Mesendoderm (in vitro differentiated cells): Measurements from ENCODE around the gene RTBDN.

ENCODE experiments used
- DNase-seq: peaks from one replicate; pipeline ENCODE4 v3.0.0; 2013
- H2AK5ac ChIP-seq: 2 replicates; pipeline ENCODE4 v1.6.1; 2013; ENCODE audit warnings: low read length, inconsistent platforms
- H2BK120ac ChIP-seq: 2 replicates; pipeline ENCODE4 v1.6.1; 2013; ENCODE audit warnings: low read depth, mild to moderate bottlenecking, low read length, moderate library complexity, mixed read lengths
- H2BK15ac ChIP-seq: replicated peaks from 2 replicates; pipeline ENCODE4 v1.6.1; 2013; ENCODE audit warnings: low read depth, mild to moderate bottlenecking, moderate library complexity
- H2BK5ac ChIP-seq: 2 replicates; pipeline ENCODE4 v1.6.1; 2013; ENCODE audit warnings: low read length, inconsistent platforms
- H3K18ac ChIP-seq: 2 replicates; pipeline ENCODE4 v1.6.1; 2013; ENCODE audit warnings: mild to moderate bottlenecking, low read length, mixed read lengths
- H3K23ac ChIP-seq: one replicate; pipeline ENCODE4 v1.6.1; 2013; ENCODE audit warnings: low read length
- H3K27ac ChIP-seq: 2 replicates; pipeline ENCODE4 v1.5.1; 2013; ENCODE audit warnings: low read depth, mild to moderate bottlenecking, inconsistent platforms, low read length, moderate library complexity
- H3K27me3 ChIP-seq: 2 replicates; pipeline ENCODE4 v1.6.1; 2013; ENCODE audit warnings: low read length, control low read depth, mild to moderate bottlenecking, inconsistent platforms; ENCODE audit not compliant: insufficient read depth, poor library complexity
- H3K36me3 ChIP-seq: 2 replicates; pipeline ENCODE4 v1.6.1; 2013; ENCODE audit warnings: low read length, inconsistent platforms; ENCODE audit not compliant: control insufficient read depth, insufficient read depth
- H3K4ac ChIP-seq: one replicate; pipeline ENCODE4 v1.6.1; 2013; ENCODE audit warnings: low read depth, mild to moderate bottlenecking, low read length, moderate library complexity
- H3K4me1 ChIP-seq: 2 replicates; pipeline ENCODE4 v1.6.1; 2013; ENCODE audit warnings: low read depth, low read length, inconsistent platforms; ENCODE audit not compliant: control insufficient read depth
- H3K4me2 ChIP-seq: 2 replicates; pipeline ENCODE4 v1.6.1; 2013; ENCODE audit warnings: low read length
- H3K4me3 ChIP-seq: 2 replicates; pipeline ENCODE4 v1.5.1; 2013; ENCODE audit warnings: mild to moderate bottlenecking, low read length
- H3K56ac ChIP-seq: one replicate; pipeline ENCODE4 v1.6.1; 2013; ENCODE audit warnings: low read length
- H3K79me1 ChIP-seq: 2 replicates; pipeline ENCODE4 v1.6.1; 2013; ENCODE audit warnings: low read length, inconsistent platforms
- H3K79me2 ChIP-seq: 2 replicates; pipeline ENCODE4 v1.6.1; 2013; ENCODE audit warnings: mild to moderate bottlenecking, low read length; ENCODE audit not compliant: control insufficient read depth, insufficient read depth
- H3K9ac ChIP-seq: 2 replicates; pipeline ENCODE4 v1.6.1; 2013; ENCODE audit warnings: low read length, inconsistent platforms
- H4K5ac ChIP-seq: one replicate; pipeline ENCODE4 v1.6.1; 2013; ENCODE audit warnings: low read length
- H4K8ac ChIP-seq: one replicate; pipeline ENCODE4 v1.6.1; 2013; ENCODE audit warnings: low read depth, mild to moderate bottlenecking, control low read depth, low read length, moderate library complexity
- WGBS: extraction: QIAGEN DNeasy Blood & Tissue Kit; methylation state at CpG from one replicate; pipeline ENCODE4 v1.1.7; 2013; ENCODE audit warnings: low lambda C conversion rate, missing lambda C conversion rate; ENCODE audit not compliant: insufficient coverage; ENCODE audit errors: extremely low coverage; 5-methylcytosine and 5-hydroxymethylcytosine counted together

RTBDN gene

GRCh38 chr19:12843999-12844732 is 9.8 kb upstream of the RTBDN start:
- Histone ChIP-seq H3K27ac (no peak overlapping the region), H3K9ac (no peak overlapping the region), H3K36me3 (no peaks in the 10 kb centered on the region), H2AK5ac (no peak overlapping the region), H3K4me1 (no peaks in the 10 kb centered on the region), H2BK120ac (no peak overlapping the region), H3K27me3 (no peaks in the 10 kb centered on the region), H3K4me3 (no peak overlapping the region), H3K79me1 (no peaks in the 10 kb centered on the region), H4K8ac (no peak overlapping the region), H3K4me2 (no peak overlapping the region), H2BK15ac (no peak overlapping the region), H3K56ac (no peak overlapping the region), H3K4ac (no peak overlapping the region), H3K79me2 (no peaks in the 10 kb centered on the region), H4K5ac (no peak overlapping the region), H2BK5ac (no peak overlapping the region), H3K23ac (no peak overlapping the region), H3K18ac (no peak overlapping the region)
- WGBS = no CpG with 5 or more reads among the region's 3 CpGs
- DNase-seq = no peak

DNA sequence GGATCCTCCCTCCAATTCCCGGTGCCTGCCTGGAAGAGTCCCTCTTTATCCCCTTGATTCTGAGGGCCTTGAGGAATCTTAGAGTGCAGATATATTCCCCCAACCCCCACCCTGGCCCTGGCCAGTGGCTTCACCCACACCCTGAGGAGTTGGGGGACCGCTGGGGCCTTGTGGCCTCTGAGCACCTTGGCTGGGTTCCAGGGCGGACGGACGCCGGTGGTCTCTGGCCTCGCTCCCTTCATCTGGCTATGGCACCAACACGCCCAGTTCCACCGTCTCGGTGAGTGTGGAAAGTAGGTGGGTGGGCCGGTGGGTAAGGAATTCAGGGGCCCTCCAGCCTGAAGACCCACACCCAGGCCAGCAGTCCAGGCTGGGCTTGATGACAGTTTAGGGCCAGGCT is 8.9 kb upstream of the RTBDN start:
- Histone ChIP-seq H3K18ac (no peak overlapping the region), H3K23ac (no peak overlapping the region), H3K9ac (no peak overlapping the region), H3K79me1 (no peaks in the 10 kb centered on the region), H3K27me3 (no peaks in the 10 kb centered on the region), H3K56ac (no peak overlapping the region), H3K79me2 (no peaks in the 10 kb centered on the region), H2BK5ac (no peak overlapping the region), H3K4me1 (no peaks in the 10 kb centered on the region), H2AK5ac (no peak overlapping the region), H3K27ac (no peak overlapping the region), H3K36me3 (no peaks in the 10 kb centered on the region), H2BK120ac (no peak overlapping the region), H4K8ac (no peak overlapping the region), H4K5ac (no peak overlapping the region), H3K4me2 (no peak overlapping the region), H3K4me3 (no peak overlapping the region), H3K4ac (no peak overlapping the region), H2BK15ac (no peak overlapping the region)
- no CpG with 5 or more reads among the region's 11 CpGs for WGBS
- no peak for DNase-seq

DNA sequence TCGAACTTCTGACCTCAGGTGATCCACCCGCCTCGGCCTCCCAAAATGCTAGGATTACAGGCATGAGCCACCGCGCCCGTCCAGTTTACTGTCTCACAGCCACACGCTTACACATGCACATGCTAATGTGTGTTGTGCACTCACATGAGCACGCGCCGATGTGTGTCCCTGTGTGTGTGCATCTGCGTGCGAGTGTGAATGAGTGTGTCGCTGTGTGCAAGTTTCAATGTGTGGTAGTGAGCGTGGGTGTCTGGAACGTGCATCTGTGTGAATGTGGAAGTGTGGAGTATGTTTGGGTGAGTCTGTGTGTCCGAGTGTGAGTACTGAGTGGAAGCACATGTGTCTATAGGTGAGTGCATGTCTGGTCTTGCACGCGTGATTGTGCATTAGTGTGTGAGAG is 8.1 kb upstream of the RTBDN start:
- H4K8ac ChIP-seq = no peak overlapping the region
- no peaks in the 10 kb centered on the region for H3K79me2 ChIP-seq
- 100% methylated on average over 1 of the region's 18 CpGs for WGBS
- H3K4me3 ChIP-seq = no peak overlapping the region
- H3K79me1 ChIP-seq = no peaks in the 10 kb centered on the region
- no peak overlapping the region for H3K4me2 ChIP-seq
- no peak overlapping the region for H3K4ac ChIP-seq
- H2BK120ac ChIP-seq = no peak overlapping the region
- no peak overlapping the region for H3K9ac ChIP-seq
- no peak overlapping the region for H3K23ac ChIP-seq
- H3K18ac ChIP-seq = no peak overlapping the region
- no peak overlapping the region for H3K56ac ChIP-seq
- H2BK5ac ChIP-seq = no peak overlapping the region
- H3K27ac ChIP-seq = no peak overlapping the region
- DNase-seq = no peak
- no peaks in the 10 kb centered on the region for H3K4me1 ChIP-seq
- H3K36me3 ChIP-seq = no peaks in the 10 kb centered on the region
- H4K5ac ChIP-seq = no peak overlapping the region
- no peaks in the 10 kb centered on the region for H3K27me3 ChIP-seq
- H2BK15ac ChIP-seq = no peak overlapping the region
- no peak overlapping the region for H2AK5ac ChIP-seq

DNA sequence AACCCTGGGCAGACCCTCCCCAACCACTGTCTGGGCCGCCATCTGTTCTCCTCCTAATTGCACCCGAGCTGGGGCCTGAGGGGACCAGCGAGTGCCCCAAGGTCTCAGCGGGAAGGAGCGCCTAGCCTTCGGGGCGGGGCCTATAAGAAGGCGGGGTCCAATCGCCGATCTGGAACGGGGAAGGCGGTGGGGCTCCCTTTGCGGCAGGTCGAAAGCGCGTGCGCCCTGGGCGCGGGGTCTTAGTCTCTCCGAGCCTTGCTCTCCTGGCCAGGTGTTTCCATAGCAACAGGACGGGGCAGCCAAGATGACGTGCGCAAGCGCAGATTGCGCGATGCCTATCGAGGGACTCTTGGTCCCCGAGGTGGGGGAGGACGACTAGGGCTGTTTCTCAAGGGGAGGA is 6.7 kb upstream of the RTBDN start:
- H3K27ac ChIP-seq = no peak overlapping the region
- no peaks in the 10 kb centered on the region for H3K27me3 ChIP-seq
- H3K56ac ChIP-seq = peak overlapping the region; percentile 66
- no peaks in the 10 kb centered on the region for H3K36me3 ChIP-seq
- no peak overlapping the region for H2BK5ac ChIP-seq
- no CpG with 5 or more reads among the region's 29 CpGs for WGBS
- H2BK120ac ChIP-seq = no peak overlapping the region
- no peaks in the 10 kb centered on the region for H3K79me1 ChIP-seq
- no peak overlapping the region for H2AK5ac ChIP-seq
- H3K4me3 ChIP-seq = peak overlapping the region; percentile 12
- no peak overlapping the region for H4K8ac ChIP-seq
- DNase-seq = peak; percentile 98
- no peak overlapping the region for H3K23ac ChIP-seq
- H3K9ac ChIP-seq = peak overlapping the region; percentile 47
- no peak overlapping the region for H4K5ac ChIP-seq
- H3K79me2 ChIP-seq = no peaks in the 10 kb centered on the region
- peak overlapping the region; percentile 39 for H3K4me2 ChIP-seq
- H3K4ac ChIP-seq = no peak overlapping the region
- no peaks in the 10 kb centered on the region for H3K4me1 ChIP-seq
- H2BK15ac ChIP-seq = no peak overlapping the region
- H3K18ac ChIP-seq = no peak overlapping the region

DNA sequence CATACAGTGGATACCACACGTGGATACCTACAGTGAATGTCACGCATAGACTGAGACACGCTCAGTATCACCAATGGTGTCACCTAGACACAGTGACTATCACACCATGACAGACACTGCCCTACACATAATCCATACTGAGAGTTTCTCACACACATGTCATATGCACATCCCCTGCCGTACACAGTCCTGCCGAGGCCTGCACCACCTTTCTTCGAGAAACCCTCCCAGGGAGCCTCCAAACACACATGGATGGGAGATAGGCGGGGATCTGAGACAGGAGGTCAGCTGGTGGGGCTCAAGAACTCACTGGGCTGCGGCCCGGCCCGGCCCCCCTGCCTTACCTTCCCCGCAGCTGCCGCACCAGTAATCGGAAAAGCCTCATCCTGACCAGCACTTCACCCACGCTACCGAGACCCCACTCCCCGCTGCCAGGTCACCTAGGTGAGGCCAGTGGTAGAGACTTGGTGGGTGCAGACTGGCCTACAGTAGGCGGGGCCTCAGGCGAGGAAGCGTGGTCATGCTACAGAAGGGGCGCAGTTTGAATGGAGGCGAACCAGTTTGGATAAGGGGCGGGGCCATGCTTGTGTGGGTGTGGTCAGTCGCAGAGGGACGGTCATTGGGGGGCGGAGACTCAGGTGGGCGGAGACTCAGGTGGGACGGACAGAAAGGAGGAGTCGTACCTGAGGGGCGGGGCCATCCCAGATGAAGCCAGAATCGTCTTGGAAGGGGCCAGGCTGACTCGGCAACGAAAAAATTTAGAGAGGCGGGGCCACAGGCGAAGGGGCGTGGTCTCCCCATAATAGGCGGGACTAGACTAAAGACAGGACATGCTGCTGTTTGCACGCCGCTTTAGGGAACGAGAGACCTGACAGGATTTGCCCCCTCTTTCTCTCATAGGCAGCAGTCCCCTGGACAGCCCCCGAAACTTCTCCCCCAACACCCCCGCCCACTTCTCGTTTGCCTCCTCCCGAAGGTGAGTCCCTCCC is 6.0 kb upstream of the RTBDN start:
- H3K18ac ChIP-seq = no peak overlapping the region
- H4K8ac ChIP-seq = no peak overlapping the region
- H3K4ac ChIP-seq = no peak overlapping the region
- DNase-seq = peak; percentile 98
- H3K56ac ChIP-seq = peak overlapping the region; percentile 72
- H3K27me3 ChIP-seq = no peaks in the 10 kb centered on the region
- peak overlapping the region; percentile 47 for H3K9ac ChIP-seq
- no peak overlapping the region for H2AK5ac ChIP-seq
- H3K4me2 ChIP-seq = peak overlapping the region; percentile 43
- no peak overlapping the region for H2BK120ac ChIP-seq
- WGBS = no CpG with 5 or more reads among the region's 43 CpGs
- H3K4me1 ChIP-seq = no peaks in the 10 kb centered on the region
- H3K23ac ChIP-seq = no peak overlapping the region
- H3K4me3 ChIP-seq = peak overlapping the region; percentile 12
- no peak overlapping the region for H2BK5ac ChIP-seq
- no peaks in the 10 kb centered on the region for H3K36me3 ChIP-seq
- no peaks in the 10 kb centered on the region for H3K79me1 ChIP-seq
- H3K27ac ChIP-seq = no peak overlapping the region
- H2BK15ac ChIP-seq = no peak overlapping the region
- H4K5ac ChIP-seq = no peak overlapping the region
- no peaks in the 10 kb centered on the region for H3K79me2 ChIP-seq
